GM10847 (cell line): Measurements from ENCODE around the gene SLC10A7.

Source experiments
- POLR2A ChIP-seq: IDR thresholded peaks from 2 replicates; pipeline ENCODE4 v1.6.1; 2011; ENCODE audit not compliant: insufficient read length; ENCODE audit errors: extremely low read depth

SLC10A7 gene

GRCh38 chr4:146428298-146428697, 93.4 kb downstream of the SLC10A7 start:
- no peak for TF ChIP-seq POLR2A

GRCh38 chr4:146417822-146418221, 103.9 kb downstream of the SLC10A7 start:
- TF ChIP-seq POLR2A = no peak

GRCh38 chr4:146415829-146416228, 105.9 kb downstream of the SLC10A7 start:
- TF ChIP-seq POLR2A = no peak

DNA sequence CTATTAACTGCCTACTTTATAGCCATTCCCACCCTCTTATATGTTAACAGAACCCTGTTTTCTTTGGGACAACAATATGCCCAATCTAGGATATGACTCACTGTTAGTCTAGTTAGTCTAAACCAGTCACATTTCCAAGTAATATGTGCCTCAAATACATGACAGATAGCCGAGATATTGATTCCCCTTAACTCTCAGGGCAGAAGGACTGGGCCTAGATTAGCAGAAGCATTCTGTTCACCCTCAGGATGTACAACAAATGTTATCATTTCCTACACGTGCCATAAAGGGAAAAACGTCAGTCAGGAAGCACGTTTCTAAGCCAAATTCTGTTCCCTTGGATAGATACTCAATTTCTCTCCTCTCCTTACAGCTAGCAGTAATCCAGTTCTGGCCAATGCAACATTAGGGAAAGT, 114.1 kb downstream of the SLC10A7 start:
- no peak for TF ChIP-seq POLR2A

DNA sequence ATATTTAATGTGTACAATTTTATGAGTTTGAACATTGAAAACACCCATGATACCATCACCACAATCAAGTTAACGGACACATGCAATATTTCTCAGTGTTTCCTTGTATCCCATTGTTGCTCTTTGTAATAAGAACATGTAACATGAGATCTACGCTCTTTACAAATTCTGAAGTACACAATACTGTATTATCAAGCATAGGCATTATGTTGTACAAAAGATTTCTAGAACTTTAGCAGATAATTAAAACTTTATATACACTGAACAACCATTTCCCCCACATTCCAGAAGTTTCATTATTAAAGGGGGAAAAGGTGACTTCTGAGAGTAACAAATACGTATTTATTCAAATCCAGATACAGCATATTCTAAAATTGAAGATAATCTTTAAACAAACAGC, 114.5 kb downstream of the SLC10A7 start:
- TF ChIP-seq POLR2A = no peak

DNA sequence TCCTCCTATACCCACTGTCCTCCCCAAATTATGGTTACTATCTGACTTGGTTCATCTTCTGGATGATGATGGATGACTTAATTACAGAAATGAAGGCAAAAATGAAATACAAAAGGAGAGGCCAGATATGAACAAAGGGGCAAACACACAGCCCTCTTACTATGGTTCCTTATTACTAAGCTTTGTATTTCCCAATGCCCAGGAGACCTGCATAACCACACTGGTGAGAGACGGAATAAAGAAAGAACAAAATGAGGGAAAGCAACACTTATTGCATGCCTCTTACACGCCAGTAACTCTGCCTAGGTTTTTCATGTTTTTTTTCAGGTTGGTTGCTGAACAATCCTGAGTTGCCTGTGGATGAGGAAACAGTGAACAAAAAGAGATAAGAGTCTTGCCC, 120.5 kb downstream of the SLC10A7 start:
- no peak for TF ChIP-seq POLR2A

GRCh38 chr4:146398896-146399445, 122.8 kb downstream of the SLC10A7 start:
- no peak for TF ChIP-seq POLR2A

DNA sequence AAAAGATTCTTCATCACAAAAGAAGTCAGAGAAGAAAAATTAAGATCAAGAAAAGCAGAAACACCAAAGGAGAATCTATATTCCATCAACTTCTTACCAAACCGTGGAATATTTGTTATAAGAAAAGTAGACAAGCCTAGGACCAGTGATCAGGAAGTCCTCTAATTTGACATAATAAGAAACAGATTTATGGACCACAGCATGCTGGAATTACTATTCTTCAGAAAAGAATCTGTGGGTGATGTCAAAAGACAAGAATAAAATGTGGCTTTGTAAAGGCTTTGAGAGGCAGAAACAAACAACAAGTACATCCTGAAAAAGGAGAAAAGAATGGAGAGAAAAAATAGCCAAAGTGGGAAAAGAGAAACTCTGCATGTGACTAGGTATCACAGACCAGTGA, 123.3 kb downstream of the SLC10A7 start:
- TF ChIP-seq POLR2A = no peak

- no peak for TF ChIP-seq POLR2A
Measured at GRCh38 chr4:146389561-146389960, 132.2 kb downstream of the SLC10A7 start.

GRCh38 chr4:146382194-146382593, 139.5 kb downstream of the SLC10A7 start:
- TF ChIP-seq POLR2A = no peak

GRCh38 chr4:146381263-146381872, 140.4 kb downstream of the SLC10A7 start:
- TF ChIP-seq POLR2A = no peak

- no peak for TF ChIP-seq POLR2A
Measured at GRCh38 chr4:146379744-146380143, 142.0 kb downstream of the SLC10A7 start.

GRCh38 chr4:146371812-146372211, 149.9 kb downstream of the SLC10A7 start:
- TF ChIP-seq POLR2A = no peak

- TF ChIP-seq POLR2A = no peak
Measured at GRCh38 chr4:146370841-146371240, 150.9 kb downstream of the SLC10A7 start.

DNA sequence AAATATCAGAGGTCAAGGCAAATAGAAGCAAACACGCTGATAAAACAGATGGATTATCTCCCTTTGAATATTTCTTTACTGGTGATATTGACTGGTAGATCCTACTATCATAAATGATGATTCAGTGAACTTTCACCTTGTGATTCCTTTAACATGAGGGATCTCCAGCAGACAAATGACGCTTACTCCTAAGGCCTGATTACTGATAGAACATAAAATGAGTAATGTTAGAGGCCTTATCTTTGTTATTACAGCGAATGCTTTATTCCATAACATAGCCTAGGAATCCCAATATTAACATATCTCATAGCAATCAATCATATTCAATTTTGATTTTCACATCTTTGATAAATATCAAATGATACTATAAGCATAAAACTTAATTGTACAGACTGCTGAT, 152.3 kb downstream of the SLC10A7 start:
- TF ChIP-seq POLR2A = no peak

- TF ChIP-seq POLR2A = no peak
Measured at GRCh38 chr4:146368209-146368608, 153.5 kb downstream of the SLC10A7 start.

DNA sequence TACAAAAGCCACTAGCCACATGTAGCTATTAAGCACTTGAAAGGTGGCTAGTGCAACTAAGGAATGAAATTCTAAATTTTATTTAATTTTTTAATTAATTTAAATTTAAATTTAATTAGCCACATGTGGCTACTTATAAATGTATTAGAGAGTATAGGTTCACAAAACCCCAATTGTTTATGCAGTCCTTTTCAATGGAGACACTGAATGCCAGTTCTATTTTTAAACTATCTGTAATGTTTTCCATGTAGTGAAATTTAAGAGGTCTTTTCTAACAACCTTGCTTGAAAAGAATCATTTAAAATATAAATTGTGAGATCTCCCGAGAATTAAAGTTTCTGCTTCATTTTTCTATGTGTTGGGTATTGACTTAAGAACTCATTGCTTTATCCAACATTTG, 154.4 kb downstream of the SLC10A7 start:
- TF ChIP-seq POLR2A = no peak
